CD4-positive, alpha-beta T cell treated with Interleukin-6 at 100 ng/mL for 8 hours (primary cell): ENCODE measurements around the gene IKZF4.
A peak's percentile ranks its signal among the peaks of the same experiment; 100 is the strongest.

ENCODE experiments used
- DNase-seq: peaks from one replicate; pipeline ENCODE4 v3.0.0-alpha.2; 2020; ENCODE audit warnings: mixed read lengths, low spot score

Gene IKZF4

GRCh38 chr12:56082967-56083366 lies 62.1 kb downstream of the IKZF4 start:
- DNase-seq: no peak

DNA sequence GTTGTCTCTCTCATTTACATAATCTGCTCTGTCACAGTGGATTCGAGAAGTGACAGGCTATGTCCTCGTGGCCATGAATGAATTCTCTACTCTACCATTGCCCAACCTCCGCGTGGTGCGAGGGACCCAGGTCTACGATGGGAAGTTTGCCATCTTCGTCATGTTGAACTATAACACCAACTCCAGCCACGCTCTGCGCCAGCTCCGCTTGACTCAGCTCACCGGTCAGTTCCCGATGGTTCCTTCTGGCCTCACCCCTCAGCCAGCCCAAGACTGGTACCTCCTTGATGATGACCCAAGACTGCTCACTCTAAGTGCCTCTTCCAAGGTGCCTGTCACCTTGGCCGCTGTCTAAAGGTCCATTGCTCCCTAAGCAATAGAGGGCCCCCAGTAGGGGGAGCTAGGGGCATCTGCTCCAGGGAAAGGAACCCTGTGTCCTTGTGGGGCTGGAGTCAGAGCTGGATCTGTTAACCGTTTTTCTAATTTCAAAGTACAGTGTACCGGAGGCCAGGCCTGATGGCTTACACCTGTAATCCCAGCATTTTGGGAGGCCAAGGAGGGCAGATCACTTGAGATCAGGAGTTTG lies 64.2 kb downstream of the IKZF4 start:
- DNase-seq: peak; percentile 12

DNA sequence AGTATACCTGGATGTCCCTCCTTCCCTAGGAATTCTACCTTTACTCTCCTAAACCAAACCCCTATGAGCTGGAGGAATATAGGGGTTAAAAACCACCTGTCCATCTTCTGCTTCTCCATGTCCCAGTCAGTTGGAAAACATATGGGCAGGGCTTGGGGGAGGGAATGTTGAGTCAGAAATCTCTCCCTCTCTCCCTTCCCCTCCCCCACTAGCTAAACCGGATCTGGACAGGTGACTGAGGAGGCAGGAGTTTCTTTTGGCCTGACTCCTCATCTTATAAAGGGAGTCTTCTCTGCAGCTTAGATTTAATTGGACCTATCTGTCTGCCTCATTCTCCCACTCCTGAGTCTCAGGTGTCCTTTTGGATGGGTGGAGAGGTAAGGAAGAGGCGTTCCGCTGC lies 65.3 kb downstream of the IKZF4 start:
- DNase-seq: no peak

- DNase-seq: no peak
Observed at GRCh38 chr12:56086608-56087007, 65.8 kb downstream of the IKZF4 start.

- DNase-seq: no peak
Observed at GRCh38 chr12:56087220-56087619, 66.4 kb downstream of the IKZF4 start.
